Astrocyte of the spinal cord (primary cell): Measurements from ENCODE around the gene ANKS1B.

Experiments
- DNase-seq: peaks from one replicate; pipeline ENCODE4 v3.0.0; 2011; ENCODE audit warnings: low read depth, low spot score
- H3K4me3 ChIP-seq: 2 replicates; pipeline ENCODE4 v1.5.1; 2011; ENCODE audit warnings: low read depth, mild to moderate bottlenecking, low read length, moderate library complexity
- in situ Hi-C: cut with HindIII; loops from 2 replicates; pipeline ENCODE4 v1.10.0; 2017; ENCODE audit warnings: low sequenced_read_pairs
- TF ChIP-seq, protein P1 (sequence below): IDR thresholded peaks from 2 replicates; pipeline ENCODE4 v1.5.1; 2012; ENCODE audit warnings: low read depth, mild to moderate bottlenecking, low read length, inconsistent platforms

Gene ANKS1B

GRCh38 chr12:99138393-99138792 lies 846.3 kb downstream of the ANKS1B start:
- no peak overlapping the region for H3K4me3 ChIP-seq
- in situ Hi-C loops: no loop called here
- no peak for DNase-seq
- TF ChIP-seq, protein P1, sequence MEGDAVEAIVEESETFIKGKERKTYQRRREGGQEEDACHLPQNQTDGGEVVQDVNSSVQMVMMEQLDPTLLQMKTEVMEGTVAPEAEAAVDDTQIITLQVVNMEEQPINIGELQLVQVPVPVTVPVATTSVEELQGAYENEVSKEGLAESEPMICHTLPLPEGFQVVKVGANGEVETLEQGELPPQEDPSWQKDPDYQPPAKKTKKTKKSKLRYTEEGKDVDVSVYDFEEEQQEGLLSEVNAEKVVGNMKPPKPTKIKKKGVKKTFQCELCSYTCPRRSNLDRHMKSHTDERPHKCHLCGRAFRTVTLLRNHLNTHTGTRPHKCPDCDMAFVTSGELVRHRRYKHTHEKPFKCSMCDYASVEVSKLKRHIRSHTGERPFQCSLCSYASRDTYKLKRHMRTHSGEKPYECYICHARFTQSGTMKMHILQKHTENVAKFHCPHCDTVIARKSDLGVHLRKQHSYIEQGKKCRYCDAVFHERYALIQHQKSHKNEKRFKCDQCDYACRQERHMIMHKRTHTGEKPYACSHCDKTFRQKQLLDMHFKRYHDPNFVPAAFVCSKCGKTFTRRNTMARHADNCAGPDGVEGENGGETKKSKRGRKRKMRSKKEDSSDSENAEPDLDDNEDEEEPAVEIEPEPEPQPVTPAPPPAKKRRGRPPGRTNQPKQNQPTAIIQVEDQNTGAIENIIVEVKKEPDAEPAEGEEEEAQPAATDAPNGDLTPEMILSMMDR: no peak

- in situ Hi-C loops: no loop called here
These were observed 847.4 kb downstream of the ANKS1B start for GRCh38 chr12:99137124-99137855.

DNA sequence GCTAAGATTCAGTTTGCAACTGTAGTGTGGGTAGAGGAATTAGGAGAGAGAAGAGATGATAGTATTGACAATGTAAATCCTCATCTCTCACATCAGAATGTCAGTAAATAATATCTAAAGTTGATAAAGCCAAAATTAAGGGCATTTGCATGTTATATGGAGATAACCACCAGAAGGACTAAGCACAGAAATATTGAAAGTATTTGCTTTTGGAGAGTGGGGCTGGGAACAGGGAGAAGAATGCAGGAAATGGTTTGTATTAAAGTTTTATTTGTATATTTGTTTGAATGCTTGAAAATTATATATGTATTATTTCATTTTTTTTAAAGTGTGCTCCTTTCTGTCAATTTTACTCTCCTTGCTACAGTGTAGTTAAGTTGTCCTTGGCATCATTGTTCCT lies 848.2 kb downstream of the ANKS1B start:
- TF ChIP-seq, protein P1: no peak
- DNase-seq: no peak
- no peak overlapping the region for H3K4me3 ChIP-seq
- in situ Hi-C loops: no loop called here

More at GRCh38 chr12:99137124-99137855, 847.4 kb downstream of the ANKS1B start:
- DNase-seq: no peak
- no peak overlapping the region for H3K4me3 ChIP-seq
- TF ChIP-seq, protein P1: no peak

GRCh38 chr12:99135376-99135775 lies 849.4 kb downstream of the ANKS1B start:
- in situ Hi-C loops: no loop called here
- DNase-seq: no peak
- H3K4me3 ChIP-seq: no peak overlapping the region
- TF ChIP-seq, protein P1: no peak

GRCh38 chr12:99133401-99133800 lies 851.3 kb downstream of the ANKS1B start:
- in situ Hi-C loops: no loop called here
- H3K4me3 ChIP-seq: no peak overlapping the region
- DNase-seq: peak; percentile 30
- TF ChIP-seq, protein P1: no peak

DNA sequence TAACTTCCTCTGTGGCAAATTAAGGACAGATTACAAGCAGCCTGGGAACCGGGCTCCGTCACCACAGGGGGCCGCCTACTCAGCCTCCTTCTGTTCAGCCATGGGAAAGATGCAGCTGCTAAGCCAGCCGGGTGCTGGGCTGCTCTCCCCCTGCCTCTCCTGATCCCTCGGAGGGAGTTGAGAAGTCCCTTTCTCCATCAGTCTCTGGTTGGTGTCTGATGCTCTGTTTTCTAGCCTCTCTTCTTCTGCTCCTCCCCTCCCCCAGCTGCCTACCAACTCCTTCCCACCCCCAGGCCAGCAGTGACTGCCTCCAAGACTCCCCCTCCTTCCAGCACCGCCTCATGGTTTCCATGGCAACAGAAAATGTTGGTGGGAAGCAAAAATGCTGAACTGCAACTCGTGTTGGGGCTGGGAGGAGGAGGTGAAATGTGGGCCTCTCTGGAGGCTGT lies 853.0 kb downstream of the ANKS1B start:
- in situ Hi-C loops: no loop called here
- TF ChIP-seq, protein P1: no peak
- DNase-seq: peak; percentile 83
- no peak overlapping the region for H3K4me3 ChIP-seq
